CD4-positive, alpha-beta T cell (primary cell): ENCODE data around the gene NADK. TPM values are rescaled to one million over a fixed set of nuclear protein-coding genes. Genes with fewer than 3 reads are reported as not detected.

Source experiments
- ATAC-seq: fragments of 200-7000 bp; cut with Tn5 transposase; one replicate; pipeline ENCODE4 v1.10.0; 2022; ENCODE audit warnings: mild to moderate bottlenecking; ENCODE audit not compliant: poor library complexity
- CTCF ChIA-PET: fragments of 350-600 bp; sonication (Branson Sonifier 250); formaldehyde crosslinking; loops from one replicate; lab custom pipeline; 2021; ENCODE audit warnings: antibody characterized with exemption, inconsistent platforms; lab: Charles Lee
- POLR2A ChIA-PET: fragments of 350-600 bp; sonication (Branson Sonifier 250); formaldehyde crosslinking; loops from one replicate; lab custom pipeline; 2021; ENCODE audit warnings: antibody characterized with exemption, inconsistent platforms; lab: Charles Lee
- DNase-seq, 14 experiments: peaks; one replicate each; pipeline ENCODE4 v3.0.0-alpha.2; 2013 to 2020; ENCODE audit warnings: mixed read lengths in 2 of 14
- H3K27ac ChIP-seq, 2 donors: one replicate each; pipeline versions ENCODE4 v1.5.1 to v1.7.0; 2013; ENCODE audit warnings: low read length in 2 of 2, low read depth in 1 of 2, mild to moderate bottlenecking in 1 of 2
- H3K27me3 ChIP-seq, 2 experiments: 1 replicate in 1 of 2; 2 replicates in 1 of 2; pipeline versions ENCODE4 v1.6.1 to v1.7.0; 2013; ENCODE audit warnings: low read length in 2 of 2, control low read depth in 1 of 2, mild to moderate bottlenecking in 1 of 2, moderate library complexity in 1 of 2; ENCODE audit not compliant: insufficient read depth in 2 of 2, control insufficient read depth in 1 of 2
- H3K36me3 ChIP-seq: one replicate; pipeline ENCODE4 v1.6.1; 2013; ENCODE audit warnings: low read length, control low read depth; ENCODE audit not compliant: insufficient read depth
- H3K4me1 ChIP-seq: one replicate; pipeline ENCODE4 v1.6.1; 2013; ENCODE audit warnings: low read length, control low read depth; ENCODE audit not compliant: insufficient read depth
- H3K4me3 ChIP-seq: one replicate; pipeline ENCODE4 v1.5.1; 2013; ENCODE audit warnings: mild to moderate bottlenecking, low read length, moderate library complexity
- H3K9me3 ChIP-seq, 2 experiments: 1 replicate in 1 of 2; 2 replicates in 1 of 2; pipeline versions ENCODE4 v1.6.1 to v1.7.0; 2013; ENCODE audit warnings: low read length in 2 of 2, mild to moderate bottlenecking in 2 of 2, control low read depth in 1 of 2, moderate library complexity in 1 of 2; ENCODE audit not compliant: control insufficient read depth in 1 of 2, insufficient read depth in 1 of 2
- H3K27ac Mint-ChIP-seq: one replicate; pipeline ENCODE4 v1.8.0; 2020; ENCODE audit warnings: mixed read lengths
- H3K27me3 Mint-ChIP-seq: one replicate; pipeline ENCODE4 v1.8.0; 2021; ENCODE audit warnings: mixed read lengths
- H3K36me3 Mint-ChIP-seq: one replicate; pipeline ENCODE4 v1.8.0; 2021; ENCODE audit warnings: low read depth, mixed read lengths
- H3K4me1 Mint-ChIP-seq: one replicate; pipeline ENCODE4 v1.8.0; 2021; ENCODE audit warnings: low read depth, mixed read lengths
- H3K4me3 Mint-ChIP-seq: one replicate; pipeline ENCODE4 v1.8.0; 2020; ENCODE audit warnings: mild to moderate bottlenecking, mixed read lengths
- H3K9me3 Mint-ChIP-seq: one replicate; pipeline ENCODE4 v1.8.0; 2020; ENCODE audit warnings: mixed read lengths
- intact Hi-C, 2 experiments: fragments of 100-400 bp; cut with DNase I in 1 of 2; cut with micrococcal nuclease in 1 of 2; formaldehyde crosslinking; loops; one replicate each; pipeline versions ENCODE4 v1.15.1 to v1.9.0; 2023 to 2025; cut with DNase I, micrococcal nuclease
- total RNA-seq, 174 experiments: library from RNA in 2 of 174; stranded (reverse) in 2 of 174; gene quantifications; one replicate each; pipeline ENCODE4 v1.2.3 and lab custom pipeline; 2021 to 2026
- TF ChIP-seq, protein P1 (sequence below): fragments of 200-600 bp; IDR thresholded peaks from one replicate; pipeline ENCODE4 v1.8.0; 2022; ENCODE audit warnings: antibody characterized with exemption, mild to moderate bottlenecking

The NADK gene
- total RNA-seq, 2 experiments from 2014 or later, result 19.9 to 25.1 TPM

DNA sequence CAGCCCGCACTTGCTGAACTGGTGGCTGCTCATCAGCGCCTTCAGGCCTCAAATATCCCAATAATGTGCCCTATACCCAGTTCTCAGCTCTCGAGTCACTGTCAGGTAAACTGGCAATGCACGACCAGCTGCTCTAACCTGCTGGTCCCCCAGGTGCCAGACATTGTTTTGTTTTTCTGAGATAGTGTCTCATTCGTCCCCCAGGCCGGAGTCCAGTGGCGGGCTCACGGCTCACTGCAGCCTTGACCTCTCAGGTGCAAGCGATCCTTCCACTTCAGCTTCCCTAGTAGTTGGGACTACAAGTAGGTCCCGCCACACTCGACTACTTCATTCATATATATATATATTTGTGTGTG lies 1.0 kb upstream of the NADK start:
- DNase-seq, result no peak
- peak overlapping the region; percentile 93 for H3K27ac Mint-ChIP-seq
- CTCF ChIA-PET, result interaction anchor here (0.8 to 1.5 kb wide), 3 partner anchors 127 to 130 kb away, joined by 3 to 6 read pairs (median 3); no protein-coding TSS in a partner anchor

DNA sequence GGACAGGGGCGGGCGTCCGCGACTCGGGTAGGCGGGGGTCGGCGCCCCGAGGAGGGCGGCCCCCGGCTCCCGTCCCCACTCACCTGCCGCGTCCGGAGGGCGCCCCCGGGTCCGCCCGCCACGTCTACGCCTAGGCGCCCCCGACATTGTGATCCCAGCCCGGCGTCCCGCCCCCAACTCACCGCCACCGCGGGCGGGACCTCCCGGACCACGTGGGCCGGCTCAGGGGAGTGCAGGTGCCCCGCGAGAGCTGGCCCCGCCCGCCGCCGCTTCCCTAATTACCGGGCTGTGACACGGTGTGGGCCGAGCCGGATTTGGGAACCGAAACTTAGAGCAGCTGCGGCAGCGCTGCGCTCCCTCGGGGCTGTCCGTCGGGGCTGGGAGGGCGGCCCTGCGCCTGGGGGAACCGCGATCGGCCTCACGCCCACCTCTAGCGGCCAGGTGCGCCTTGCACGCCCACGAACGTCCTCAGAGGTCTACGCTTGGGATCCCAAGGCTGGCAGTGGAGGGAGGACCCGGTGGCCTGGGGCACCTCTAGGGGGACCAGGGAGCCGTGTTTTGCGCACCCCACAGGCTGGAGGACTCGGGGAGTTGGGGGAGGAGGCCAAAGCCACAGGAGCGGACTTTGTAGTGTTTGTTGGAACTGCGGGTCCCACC lies 521 bp upstream of the NADK start:
- H3K4me1 ChIP-seq, result peaks cover 80% of the 10 kb centered on the region
- no peaks in the 10 kb centered on the region for H3K36me3 ChIP-seq
- intact Hi-C loops, result loop anchor here in 1 of 2 experiments (2.0 kb wide), 2 partner anchors 112 to 130 kb away; partner anchors contain the start of gene GNB1
- ChIA-PET POLR2A (interaction anchor here (1.4 to 2.4 kb wide), 3 partner anchors 130 to 404 kb away, joined by 3 to 23 read pairs (median 4); partner anchors contain the start of genes AURKAIP1 and CCNL2), CTCF (interaction anchor here (0.8 to 1.2 kb wide), 2 partner anchors 127 to 130 kb away, joined by 3 read pairs; no protein-coding TSS in a partner anchor)
- Mint-ChIP-seq H3K36me3 (peaks cover 13% of the 10 kb centered on the region), H3K27ac (peak overlapping the region; percentile 93), H3K4me1 (peaks cover 67% of the 10 kb centered on the region), H3K9me3 (no peaks in the 10 kb centered on the region), H3K27me3 (no peaks in the 10 kb centered on the region), H3K4me3 (peak overlapping the region; percentile 93)
- ATAC-seq (peak; percentile 62), DNase-seq (peak; percentile 48 to 90 (median 70))
- peak overlapping the region; percentile 82 to 95 for H3K27ac ChIP-seq
- H3K27me3 ChIP-seq, result no peaks in the 10 kb centered on the region
- TF ChIP-seq, protein P1, sequence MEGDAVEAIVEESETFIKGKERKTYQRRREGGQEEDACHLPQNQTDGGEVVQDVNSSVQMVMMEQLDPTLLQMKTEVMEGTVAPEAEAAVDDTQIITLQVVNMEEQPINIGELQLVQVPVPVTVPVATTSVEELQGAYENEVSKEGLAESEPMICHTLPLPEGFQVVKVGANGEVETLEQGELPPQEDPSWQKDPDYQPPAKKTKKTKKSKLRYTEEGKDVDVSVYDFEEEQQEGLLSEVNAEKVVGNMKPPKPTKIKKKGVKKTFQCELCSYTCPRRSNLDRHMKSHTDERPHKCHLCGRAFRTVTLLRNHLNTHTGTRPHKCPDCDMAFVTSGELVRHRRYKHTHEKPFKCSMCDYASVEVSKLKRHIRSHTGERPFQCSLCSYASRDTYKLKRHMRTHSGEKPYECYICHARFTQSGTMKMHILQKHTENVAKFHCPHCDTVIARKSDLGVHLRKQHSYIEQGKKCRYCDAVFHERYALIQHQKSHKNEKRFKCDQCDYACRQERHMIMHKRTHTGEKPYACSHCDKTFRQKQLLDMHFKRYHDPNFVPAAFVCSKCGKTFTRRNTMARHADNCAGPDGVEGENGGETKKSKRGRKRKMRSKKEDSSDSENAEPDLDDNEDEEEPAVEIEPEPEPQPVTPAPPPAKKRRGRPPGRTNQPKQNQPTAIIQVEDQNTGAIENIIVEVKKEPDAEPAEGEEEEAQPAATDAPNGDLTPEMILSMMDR, result peak; percentile 30
- H3K4me3 ChIP-seq, result peak overlapping the region; percentile 68
- no peaks in the 10 kb centered on the region for H3K9me3 ChIP-seq

More for the DNA sequence above, 1.0 kb upstream of the NADK start:
- POLR2A ChIA-PET, result interaction anchor here (0.7 to 2.4 kb wide), 11 partner anchors 12 to 408 kb away, joined by 3 to 23 read pairs (median 4); partner anchors contain the start of genes AURKAIP1, CCNL2 and CDK11A
- peak overlapping the region; percentile 68 for H3K4me3 ChIP-seq
- peak overlapping the region; percentile 82 to 95 for H3K27ac ChIP-seq
- no peaks in the 10 kb centered on the region for H3K36me3 ChIP-seq
- peaks cover 80% of the 10 kb centered on the region for H3K4me1 ChIP-seq
- H3K9me3 ChIP-seq, result no peaks in the 10 kb centered on the region
- Mint-ChIP-seq H3K27me3 (no peaks in the 10 kb centered on the region), H3K9me3 (no peaks in the 10 kb centered on the region), H3K36me3 (peaks cover 13% of the 10 kb centered on the region), H3K4me3 (peak overlapping the region; percentile 93), H3K4me1 (peaks cover 67% of the 10 kb centered on the region)
- TF ChIP-seq, protein P1, result no peak
- H3K27me3 ChIP-seq, result no peaks in the 10 kb centered on the region
- intact Hi-C loops, result loop anchor here in 1 of 2 experiments (2.0 kb wide), 2 partner anchors 112 to 130 kb away; partner anchors contain the start of gene GNB1
- ATAC-seq, result no peak

DNA sequence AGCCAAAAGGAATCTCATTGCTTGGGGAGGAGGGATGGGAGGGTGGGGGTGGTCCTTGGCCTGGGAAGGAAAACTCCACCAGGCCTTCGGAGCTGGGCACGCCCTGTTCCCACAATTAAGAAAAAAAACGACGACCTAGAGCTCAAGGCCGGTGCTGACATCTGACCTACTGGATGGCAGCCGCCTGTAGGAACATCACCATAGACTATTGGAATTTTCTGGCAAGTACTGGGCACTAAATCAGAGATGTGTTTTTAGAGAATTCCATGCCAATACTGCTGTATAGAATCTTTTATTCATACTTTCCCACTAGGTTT lies 729 bp downstream of the NADK start:
- H3K27ac Mint-ChIP-seq, result peak overlapping the region; percentile 93
- ATAC-seq (no peak), DNase-seq (no peak)
- peak overlapping the region; percentile 94 for H3K4me3 Mint-ChIP-seq
- Histone ChIP-seq H3K4me3 (peak overlapping the region; percentile 53), H3K4me1 (peaks cover 67% of the 10 kb centered on the region), H3K27ac (peak overlapping the region in 1 of 2 donors; percentile 38), H3K9me3 (no peaks in the 10 kb centered on the region), H3K36me3 (peaks cover 2% of the 10 kb centered on the region), H3K27me3 (no peaks in the 10 kb centered on the region)
- H3K9me3 Mint-ChIP-seq, result no peaks in the 10 kb centered on the region
- POLR2A ChIA-PET, result no interaction called here
- TF ChIP-seq, protein P1, result no peak
- no peaks in the 10 kb centered on the region for H3K27me3 Mint-ChIP-seq
- CTCF ChIA-PET, result interaction anchor here (0.8 kb wide), 1 partner anchor 131 kb away, joined by 3 read pairs; no protein-coding TSS in a partner anchor
- H3K4me1 Mint-ChIP-seq, result peaks cover 56% of the 10 kb centered on the region
- H3K36me3 Mint-ChIP-seq, result peaks cover 16% of the 10 kb centered on the region
- intact Hi-C loops, result no loop called here
